GM12875 (cell line): Measurements from ENCODE around the gene ZNF48.

Source experiments
- H3K4me3 ChIP-seq: one replicate; pipeline ENCODE4 v1.5.1; 2011; ENCODE audit warnings: low read depth, low read length, control low read depth
- TF ChIP-seq, protein P1 (sequence below): IDR thresholded peaks from 2 replicates; pipeline ENCODE4 v1.5.1; 2011; ENCODE audit warnings: low read depth, mild to moderate bottlenecking, control low read depth, inconsistent platforms, low read length, moderate library complexity, borderline replicate concordance; ENCODE audit not compliant: insufficient read depth

ZNF48 gene

DNA sequence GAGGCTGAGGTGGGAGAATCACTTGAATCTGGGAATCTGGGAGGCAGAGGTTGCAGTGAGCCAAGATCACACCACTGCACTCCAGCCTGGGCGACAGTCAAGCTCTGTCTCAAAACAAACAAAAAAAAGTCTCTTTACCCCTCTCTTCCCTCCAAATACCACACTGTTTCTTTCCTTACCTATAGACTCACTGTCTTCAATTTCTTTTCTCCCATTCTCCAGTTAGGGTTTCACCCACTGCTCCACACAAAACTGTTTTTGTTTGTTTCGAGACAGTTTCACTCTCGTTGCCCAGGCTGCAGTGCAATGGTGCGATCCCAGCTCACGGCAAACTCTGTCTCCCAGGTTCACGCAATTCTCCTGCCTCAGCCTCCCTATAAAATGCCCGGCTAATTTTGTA, 34.0 kb upstream of the ZNF48 start:
- no peak overlapping the region for H3K4me3 ChIP-seq

DNA sequence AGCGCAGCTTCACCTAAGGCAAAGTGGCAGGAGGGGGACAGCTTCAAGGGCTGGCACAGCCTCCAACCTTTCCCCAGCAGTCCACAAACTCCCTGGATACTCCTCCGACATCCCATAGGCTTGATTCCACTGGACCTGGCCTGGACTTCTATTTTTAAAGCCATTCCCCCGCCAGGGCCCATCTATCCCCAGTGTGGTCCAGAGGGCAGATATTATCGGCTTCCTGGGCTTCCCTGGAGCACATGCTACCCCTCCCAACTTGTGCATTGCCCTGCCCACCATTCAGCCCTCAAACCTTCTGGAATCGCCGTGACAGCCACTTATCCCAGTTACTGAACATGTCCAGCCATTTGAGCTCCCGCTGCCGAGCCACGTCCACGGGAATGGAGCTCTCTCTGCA, 30.0 kb upstream of the ZNF48 start:
- no peak overlapping the region for H3K4me3 ChIP-seq

More for the DNA sequence above, 34.0 kb upstream of the ZNF48 start:
- TF ChIP-seq, protein P1, sequence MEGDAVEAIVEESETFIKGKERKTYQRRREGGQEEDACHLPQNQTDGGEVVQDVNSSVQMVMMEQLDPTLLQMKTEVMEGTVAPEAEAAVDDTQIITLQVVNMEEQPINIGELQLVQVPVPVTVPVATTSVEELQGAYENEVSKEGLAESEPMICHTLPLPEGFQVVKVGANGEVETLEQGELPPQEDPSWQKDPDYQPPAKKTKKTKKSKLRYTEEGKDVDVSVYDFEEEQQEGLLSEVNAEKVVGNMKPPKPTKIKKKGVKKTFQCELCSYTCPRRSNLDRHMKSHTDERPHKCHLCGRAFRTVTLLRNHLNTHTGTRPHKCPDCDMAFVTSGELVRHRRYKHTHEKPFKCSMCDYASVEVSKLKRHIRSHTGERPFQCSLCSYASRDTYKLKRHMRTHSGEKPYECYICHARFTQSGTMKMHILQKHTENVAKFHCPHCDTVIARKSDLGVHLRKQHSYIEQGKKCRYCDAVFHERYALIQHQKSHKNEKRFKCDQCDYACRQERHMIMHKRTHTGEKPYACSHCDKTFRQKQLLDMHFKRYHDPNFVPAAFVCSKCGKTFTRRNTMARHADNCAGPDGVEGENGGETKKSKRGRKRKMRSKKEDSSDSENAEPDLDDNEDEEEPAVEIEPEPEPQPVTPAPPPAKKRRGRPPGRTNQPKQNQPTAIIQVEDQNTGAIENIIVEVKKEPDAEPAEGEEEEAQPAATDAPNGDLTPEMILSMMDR: no peak

DNA sequence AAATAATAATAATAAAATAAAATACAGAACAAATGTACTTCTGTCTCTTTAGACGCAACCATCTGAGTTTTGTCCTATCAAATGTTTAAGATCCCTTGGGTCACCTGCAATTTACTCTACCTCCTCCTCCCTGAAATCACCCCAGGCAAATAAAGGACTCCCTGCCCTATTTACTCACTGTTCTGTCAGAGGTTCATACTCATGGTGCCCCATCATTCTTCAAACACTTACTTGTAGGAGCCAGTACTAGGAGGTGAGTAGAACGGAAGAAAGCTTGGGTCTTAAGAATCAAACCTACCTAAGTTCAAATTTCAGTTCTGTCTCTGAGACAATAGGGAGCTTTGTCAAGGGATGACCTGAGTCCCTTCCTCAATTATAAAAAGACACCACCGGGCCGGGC, 28.7 kb upstream of the ZNF48 start:
- no peak overlapping the region for H3K4me3 ChIP-seq

More for the DNA sequence above, 30.0 kb upstream of the ZNF48 start:
- TF ChIP-seq, protein P1: no peak

DNA sequence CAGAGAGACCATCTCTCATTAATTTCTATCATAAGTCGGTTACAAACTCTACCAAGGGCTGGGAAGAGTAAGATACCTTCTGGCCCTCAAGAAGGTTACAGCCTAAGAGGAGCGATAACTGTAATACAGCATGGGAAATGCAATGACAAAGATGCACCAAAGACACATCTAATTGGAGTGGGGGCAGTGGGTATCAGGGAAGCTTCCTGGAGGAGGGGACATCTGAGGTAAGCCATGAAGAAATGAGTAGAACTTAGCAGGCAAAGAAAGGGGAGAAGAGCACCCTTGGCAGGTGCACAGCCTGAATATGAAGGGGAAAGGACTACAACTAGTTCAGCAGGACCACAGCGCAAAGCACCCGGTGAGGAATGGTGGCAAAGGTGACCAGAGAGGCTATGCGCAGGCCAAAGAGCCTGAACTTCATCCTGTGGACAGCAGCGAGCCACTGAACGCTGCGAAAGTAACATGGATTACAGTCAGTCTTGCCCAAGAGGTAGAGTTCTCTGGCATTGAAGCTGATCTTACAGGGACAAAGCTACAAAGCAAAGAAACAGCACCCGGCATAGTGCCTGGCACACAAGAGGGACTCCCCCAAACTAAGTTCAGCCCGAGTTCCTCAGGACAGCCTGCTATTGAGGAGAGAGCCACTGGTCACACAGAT, 27.7 kb upstream of the ZNF48 start:
- TF ChIP-seq, protein P1: no peak
- H3K4me3 ChIP-seq: peak overlapping the region; percentile 1

More for the DNA sequence above, 28.7 kb upstream of the ZNF48 start:
- TF ChIP-seq, protein P1: no peak

DNA sequence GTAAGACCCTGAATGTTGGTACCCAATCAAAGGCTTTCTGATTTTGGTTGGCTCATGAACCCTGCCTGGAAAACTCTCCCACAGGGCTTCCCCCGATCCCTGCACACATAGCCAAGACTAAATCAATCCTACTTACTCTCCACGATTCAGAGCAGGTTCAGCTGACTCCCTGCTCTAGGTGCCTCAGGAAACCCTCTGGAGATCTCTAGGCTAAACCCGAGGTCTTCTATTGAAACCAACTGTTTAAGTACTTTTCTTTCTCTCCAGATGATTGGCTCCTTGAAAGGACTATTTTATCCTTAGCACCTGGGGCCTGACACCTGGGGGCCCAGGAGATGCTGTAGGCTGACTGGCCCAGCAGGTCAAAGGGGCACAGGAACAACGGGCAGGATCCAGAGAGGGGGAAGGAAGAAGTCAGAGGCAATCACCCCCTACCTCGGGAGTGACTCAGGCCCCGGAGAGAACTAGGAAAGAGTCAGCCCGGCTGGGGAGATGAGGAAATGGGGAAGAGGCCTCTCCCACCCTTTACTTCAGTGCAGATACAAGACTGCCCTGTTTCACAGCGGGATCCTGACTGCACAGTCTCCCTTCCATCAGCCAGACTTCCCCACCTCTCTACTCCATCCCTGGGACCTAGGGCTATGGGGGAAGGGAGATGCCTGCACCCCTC, 27.0 kb upstream of the ZNF48 start:
- TF ChIP-seq, protein P1: no peak

DNA sequence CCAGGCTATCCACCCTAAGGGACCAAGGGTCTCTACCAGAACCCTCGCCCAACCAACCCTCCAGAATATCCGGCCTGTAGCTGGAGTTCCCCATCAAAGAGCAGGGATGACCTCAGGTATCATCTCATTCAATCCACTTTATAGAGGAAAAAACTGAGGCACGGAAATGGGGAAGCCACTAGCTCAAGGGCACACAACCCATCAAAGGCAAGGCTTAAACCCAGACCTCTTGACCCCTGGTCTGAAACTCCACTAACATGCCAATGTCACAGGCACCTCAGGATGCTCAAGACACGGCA, 26.5 kb upstream of the ZNF48 start:
- H3K4me3 ChIP-seq: peak overlapping the region; percentile 63
- TF ChIP-seq, protein P1: no peak

More for the DNA sequence above, 27.0 kb upstream of the ZNF48 start:
- peak overlapping the region; percentile 63 for H3K4me3 ChIP-seq

DNA sequence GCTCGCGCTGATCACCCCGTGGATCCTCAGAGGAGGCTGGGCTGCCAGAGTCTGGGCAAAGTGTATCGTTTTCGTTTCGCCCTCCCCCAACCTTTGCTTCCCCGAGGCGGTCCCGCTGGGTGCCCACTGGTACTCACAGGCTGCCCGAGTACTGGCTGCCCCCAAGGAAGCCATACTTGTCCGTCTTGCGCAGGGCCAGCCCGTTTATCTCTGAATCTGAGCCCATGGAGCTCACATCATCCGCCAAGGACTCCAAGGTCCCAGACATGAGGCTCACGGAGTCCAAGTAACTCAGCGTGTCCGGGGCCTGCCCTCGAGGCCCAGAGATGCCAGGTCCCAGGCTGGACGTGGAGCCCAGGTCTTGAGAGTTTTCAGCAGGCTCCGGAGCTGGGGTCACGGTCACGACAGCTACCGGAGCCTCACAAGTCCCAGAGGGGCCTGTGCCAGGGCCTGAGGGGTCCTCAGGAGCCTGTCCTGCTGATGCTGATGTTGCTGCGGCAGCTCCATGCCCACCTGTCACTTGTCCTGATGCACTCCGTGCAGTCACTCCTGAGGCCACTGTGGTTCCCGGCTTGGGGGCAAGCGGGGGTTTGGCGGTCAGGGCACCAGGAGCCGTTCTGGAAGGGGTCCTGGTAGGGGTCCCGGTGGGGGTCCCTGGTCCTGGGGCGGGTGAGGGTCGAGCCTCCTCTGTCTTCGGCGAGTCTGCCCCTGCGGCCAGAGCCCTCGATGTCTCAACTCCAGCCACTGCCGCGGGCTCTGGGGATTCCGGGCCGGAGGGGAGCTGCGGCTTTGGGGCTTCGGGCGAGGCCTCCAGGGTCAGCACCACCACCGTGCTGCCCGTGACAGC, 25.9 kb upstream of the ZNF48 start:
- TF ChIP-seq, protein P1: no peak
- peak overlapping the region; percentile 63 for H3K4me3 ChIP-seq
